Measurements from ENCODE around the gene COMT. TPM values are rescaled to one million over a fixed set of nuclear protein-coding genes. Genes with fewer than 3 reads are reported as not detected.
"Not testable (repeated sequence)": the region's sequence is repeated elsewhere in the genome, so short reads cannot be mapped to it uniquely, and the experiment has no call there.

Gene COMT
- total RNA-seq, 1 experiment from 2014 or later: 290 TPM

DNA sequence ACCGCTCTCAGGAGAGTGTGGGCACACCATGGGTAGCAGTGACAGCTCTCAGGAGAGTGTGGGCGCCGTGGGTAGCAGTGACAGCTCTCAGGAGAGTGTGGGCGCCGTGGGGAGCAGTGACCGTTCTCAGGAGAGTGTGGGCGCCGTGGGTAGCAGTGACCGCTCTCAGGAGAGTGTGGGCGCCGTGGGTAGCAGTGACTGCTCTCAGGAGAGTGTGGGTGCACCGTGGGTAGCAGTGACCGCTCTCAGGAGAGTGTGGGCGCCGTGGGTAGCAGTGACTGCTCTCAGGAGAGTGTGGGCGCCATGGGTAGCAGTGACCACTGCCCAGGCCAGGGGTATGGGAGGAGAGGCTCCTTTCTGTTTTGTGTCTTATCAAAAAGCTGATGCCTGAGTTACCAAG is 33.7 kb upstream of the COMT start:
- DNase-seq (ENCODE audit: low read depth): not testable (repeated sequence)

DNA sequence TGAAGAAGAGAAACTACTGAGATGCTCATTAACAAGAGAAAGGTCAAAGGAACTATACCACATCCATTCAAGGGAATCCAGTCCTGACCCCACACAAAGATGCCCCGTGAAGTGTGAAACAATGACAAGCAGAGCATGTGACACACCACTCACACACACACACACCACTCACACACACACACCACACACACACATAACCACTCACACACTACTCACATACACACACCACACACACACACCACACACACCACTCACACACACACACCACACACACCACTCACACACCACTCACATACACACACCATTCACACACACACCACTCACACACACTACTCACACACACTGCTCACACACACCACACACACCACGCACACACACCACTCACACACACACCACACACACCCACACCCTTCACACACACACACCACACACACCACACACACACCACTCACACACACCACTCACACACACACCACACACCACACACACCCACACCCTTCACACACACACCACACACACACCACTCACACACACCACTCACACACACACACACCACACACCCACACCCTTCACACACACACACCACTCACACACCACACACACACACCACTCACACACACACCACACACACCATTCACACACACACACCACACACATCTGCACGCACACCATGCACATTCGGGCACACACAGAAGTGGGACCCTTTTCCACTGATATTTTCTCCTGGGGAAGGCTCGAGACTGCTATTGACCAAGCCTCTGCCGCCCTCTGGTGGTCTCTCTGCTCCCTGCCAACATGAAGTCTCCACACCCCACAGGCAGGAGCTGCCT is 32.0 kb upstream of the COMT start:
- DNase-seq (ENCODE audit: low read depth): peak; percentile 73

DNA sequence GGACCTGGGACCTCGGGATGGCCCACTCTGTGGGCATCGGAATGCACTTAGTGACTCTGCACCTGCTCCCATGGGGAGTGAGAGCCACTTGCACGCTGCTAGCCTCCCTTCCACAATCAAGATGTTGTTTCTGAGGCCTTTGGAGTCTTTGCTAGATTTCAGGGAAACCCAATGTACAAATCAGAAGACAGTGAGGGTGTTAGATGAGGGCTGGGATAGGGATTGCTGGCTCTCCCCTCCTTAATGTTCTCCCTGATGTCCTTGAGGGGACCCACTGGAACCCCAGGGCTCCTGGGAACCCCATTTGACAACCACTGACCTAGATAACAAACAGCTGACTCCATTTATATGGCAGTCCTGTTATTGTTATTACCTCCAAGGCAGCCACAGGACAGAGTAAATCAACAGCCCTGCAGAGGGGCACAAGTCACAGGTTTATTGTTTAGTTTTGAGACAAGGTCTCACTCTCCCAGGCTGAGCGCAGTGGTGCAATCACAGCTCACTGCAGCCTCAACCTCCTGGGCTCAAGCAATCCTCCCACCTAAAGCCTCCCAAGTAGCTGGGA is 31.3 kb upstream of the COMT start:
- no peak for DNase-seq (ENCODE audit: low read depth)

DNA sequence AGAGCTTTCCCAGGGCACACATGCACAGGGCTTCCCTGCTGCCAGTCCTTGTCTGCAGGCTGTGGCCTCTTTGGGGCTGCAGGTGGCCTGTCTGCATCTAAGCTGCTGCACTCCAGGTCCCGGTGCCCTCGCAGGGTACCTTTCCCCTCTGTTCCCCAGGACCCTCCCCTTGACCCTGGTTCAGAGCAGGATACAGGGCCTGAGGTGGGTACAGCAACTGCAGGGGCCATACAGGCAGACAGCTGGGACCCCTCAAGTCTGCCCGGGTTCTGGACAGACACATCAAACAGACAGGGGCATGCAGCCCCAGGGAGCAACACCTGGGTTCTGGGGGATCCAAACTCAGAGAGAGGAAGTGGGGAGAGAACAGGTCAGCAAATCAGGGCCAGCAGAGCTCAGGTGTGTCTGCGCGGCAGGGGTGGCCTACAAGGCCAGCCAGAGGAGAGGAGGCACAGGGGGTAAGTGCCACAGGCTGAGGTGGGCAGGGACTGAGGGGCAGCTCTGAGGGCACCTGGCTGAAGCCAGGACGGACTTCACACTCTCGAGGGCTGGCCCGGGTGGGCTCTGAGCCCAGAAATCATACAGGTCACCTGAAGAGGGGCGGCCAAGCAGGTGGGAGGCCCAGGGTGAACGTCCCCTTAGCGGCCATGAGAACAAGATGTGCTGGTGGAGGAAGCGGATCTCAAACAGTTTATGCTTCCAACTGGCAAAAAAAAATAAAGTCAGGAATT is 29.9 kb upstream of the COMT start:
- no peak for DNase-seq (ENCODE audit: low read depth)

DNA sequence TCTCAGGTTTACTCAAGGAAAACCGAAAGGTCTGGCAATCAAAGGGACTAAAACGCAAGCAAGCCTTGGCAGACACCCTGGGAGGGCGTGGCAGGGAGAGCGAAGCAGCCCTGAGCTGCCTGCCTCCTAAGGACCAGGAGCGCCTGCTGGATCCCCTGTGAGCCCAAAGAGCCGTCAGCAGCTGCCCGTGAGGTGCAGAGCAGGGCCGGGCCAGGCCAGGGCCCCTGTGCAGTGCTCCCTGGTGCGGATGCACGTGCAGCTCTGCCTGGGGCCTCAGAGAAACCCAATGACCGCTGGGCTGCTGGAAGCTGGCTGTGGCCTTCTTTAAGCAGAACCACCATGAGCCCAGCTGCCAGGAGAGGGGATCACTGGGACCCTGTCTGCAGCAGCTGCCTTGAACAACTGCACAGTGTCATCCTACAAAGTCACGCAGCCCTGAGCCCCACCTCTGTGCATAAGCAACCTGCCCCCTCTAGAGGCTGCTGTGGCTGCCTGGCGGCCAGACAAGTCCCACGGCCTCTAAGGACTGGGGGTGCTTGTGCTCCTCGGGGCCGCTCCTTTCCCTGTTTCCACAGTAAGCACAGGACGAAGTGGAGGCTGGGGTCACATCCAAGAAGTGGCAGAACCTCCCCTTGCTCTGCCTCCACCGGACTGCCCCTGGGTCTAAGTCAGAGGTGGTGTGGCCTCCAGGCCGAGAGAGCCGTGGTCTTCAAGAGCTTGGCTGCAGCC is 29.1 kb upstream of the COMT start:
- peak; percentile 34 for DNase-seq (ENCODE audit: low read depth)

DNA sequence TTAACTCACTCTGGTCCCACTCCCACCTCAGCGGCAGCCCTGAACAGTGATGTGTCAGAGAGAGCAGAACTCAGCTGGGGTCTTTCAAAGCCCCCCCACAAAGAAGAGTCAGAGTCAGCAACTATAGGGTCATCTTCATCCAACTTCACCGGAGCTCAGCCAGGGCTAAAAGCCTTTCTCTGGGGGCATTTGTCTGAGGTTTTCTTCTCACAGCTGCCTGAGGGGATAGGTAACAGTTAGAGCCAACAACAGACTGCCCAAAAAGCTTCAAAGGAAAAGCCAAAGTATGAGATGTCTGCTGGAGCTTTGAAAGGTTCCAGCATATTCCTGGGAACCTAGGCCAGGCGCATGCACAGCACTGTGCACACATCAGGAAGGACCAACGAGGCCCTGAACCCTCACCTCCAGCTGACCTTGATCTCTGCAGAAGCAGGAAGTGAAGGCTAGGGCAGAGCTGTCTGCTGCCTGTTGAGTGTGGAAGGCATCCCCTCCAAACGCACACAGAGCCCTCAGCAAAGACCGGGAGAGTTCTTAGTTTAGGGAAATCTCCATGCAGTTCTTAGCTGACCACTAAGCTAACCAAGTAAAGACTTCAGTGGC is 28.1 kb upstream of the COMT start:
- no peak for DNase-seq (ENCODE audit: low read depth)

DNA sequence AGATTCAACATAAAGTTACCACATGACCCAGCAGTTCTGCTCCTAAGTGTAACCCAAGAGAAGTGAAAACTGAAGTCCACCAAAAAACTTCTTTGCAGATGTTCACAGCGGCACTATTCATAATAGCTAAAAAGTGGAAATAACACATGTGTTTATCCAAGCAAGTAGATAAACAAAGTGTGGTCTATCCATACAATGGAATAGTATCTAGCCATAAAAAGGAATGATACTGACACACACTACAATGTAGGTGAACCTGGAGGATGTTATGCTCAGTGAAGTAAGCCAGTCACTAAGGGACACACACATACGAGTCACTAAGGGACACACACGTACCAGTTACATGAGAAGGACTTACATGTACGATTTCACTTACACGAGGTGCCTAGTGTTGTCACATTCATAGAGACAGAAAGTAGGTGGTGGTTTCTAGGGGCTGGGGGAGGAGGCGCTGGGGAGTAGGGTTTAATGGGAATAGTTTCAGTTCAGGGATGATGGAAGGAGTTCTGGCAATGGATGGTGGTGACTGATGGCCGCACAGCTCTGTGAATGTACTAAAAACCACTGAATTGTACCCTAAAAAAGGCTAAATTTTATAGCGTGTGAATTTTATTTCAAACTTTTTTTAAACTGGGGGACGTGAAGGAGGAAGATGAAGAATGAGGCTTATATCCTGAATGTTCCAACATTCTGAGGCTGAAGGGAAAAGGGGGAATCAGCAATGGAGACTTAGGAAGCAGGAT is 27.2 kb upstream of the COMT start:
- DNase-seq (ENCODE audit: low read depth): no peak

DNA sequence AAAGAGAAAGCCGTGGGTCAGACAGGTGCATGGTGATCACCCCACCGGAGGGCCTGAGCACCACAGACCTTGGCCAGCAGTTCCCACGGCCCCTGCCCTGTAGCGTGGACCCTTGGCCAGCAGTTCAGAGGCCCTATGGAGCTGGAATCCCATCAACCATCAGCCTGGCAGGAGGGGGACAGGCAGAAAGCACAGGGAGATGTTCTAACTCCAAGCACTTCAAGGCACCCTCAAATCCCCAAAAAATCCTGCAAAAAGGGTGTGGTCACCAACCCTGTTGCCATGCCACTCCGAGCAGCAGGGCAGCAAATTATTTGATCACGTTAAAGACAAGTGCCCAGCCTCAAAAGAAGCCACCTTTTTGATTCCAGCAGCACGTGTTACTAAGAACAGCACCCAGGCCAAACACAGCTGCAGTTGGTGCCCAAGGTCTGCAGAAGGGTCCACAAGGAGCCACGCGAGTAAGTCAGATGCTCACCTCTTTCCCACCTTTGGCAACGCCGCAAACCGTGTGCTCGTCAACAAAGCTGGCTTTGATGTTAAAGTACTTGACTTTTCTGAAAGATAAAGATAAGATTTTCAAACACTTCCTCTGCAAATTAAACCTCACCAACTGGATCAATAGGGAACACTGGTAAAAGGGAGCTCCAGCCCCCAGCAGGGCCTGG is 26.2 kb upstream of the COMT start:
- DNase-seq (ENCODE audit: low read depth): no peak

DNA sequence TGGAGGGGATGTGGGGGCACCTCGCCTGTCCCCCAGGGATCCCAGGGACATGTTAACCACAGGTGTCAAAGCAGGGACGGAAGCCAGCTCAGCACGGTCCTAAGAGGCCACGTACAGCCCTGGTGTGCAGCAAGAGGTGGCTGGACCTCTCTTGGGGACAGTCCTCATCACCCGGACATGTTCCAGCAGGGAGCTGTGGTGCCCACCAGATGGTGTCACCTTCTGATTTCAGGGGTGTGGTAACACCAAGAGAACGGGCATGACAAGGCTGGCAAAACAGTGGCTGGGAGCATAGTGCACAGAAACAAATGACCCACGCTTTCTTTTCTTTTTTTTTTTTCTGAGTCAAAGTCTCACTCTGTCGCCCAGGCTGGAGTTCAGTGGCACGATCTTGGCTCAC is 25.6 kb upstream of the COMT start:
- no peak for DNase-seq (ENCODE audit: low read depth)

DNA sequence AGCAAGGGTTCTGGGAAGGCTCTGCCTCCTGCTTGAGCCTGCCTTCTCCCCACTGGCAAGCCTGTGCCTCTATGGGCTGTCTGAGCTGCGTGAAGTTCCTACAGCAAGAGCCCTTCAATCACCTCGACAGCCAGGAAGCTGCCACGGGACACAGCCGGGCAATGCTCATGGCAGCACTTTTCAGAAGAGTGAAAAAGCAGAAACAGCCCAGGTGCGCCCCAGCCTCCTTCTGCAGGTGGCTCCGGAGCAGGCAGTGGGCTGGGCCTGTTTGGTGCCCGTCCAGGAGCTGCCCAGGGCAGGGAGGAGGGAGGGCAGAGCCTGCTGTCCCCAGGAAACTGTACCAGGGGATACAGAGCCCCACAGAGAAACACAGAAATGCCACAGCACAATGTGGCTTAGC is 24.6 kb upstream of the COMT start:
- no peak for DNase-seq (ENCODE audit: low read depth)

DNA sequence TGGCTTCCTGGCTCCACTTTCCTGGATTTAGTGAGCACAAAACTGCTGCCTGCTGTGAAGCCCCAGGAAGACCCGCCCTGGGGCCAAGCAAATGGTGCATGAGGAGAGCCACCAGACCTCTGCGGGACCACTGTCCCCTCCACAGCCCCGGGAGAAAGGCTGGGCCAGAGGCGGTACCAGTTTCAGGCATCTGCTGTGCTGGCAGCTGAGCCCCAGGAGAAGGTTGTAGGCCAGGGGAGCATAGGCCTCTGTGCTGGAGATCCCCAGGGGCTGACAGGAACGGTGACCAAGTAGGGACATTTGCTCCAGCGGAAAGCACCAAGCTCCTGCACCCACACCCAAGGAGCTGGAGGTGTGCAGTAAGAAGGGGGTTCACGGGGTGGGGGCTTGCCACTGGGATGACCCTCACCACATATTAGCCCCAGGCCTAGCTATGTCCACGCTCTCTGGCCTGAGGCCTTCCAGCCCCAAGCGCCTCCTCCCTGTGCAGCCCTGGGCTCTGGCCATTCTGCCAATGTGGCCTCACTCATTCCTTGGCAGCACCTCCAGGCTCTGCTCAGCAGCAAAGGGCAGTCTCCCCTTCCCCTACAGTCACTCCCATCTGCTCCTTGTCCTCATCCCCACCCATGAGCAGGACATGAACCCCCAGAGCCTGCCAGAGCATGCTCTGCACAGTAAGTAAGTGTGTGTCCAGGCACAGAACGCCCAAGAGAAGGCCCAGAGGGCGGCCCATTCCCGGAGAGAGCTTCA is 24.0 kb upstream of the COMT start:
- no peak for DNase-seq (ENCODE audit: low read depth)

DNA sequence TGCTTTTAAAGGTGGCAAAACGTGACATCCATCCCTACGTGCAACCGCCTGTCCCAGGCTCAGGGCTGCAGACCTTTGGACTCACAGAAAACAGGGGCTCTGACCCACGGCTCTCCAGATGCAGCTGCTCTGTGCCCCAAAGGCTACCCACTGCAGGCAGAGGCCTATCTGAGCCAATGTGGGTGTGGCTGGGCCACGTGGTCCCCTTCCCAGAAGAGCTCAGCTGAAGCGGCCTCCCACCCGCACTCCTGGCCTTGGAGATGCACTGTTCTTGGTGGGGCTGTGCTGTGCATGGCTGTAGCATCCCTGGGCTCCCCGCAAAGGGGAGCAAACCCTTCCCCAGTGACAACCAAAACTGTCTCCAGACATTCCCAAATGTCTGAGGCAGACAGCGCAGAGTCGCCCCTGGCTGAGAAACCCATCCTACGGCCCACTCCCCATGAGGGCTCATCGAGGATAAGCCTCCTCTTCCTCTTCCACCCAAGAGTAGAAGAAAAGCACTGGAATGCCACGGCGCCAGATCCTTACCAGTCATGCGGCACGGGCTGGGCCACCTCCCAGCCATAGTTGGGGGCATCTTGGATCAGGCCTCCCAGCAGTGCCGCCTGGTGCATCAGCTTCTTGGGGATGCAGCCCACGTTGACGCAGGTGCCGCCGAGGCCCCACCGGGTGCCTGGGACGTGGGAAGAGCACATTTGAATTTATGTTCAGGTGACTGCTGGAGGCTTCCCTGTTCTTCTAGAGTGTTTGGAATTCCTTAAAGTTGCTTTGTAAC is 23.1 kb upstream of the COMT start:
- DNase-seq (ENCODE audit: low read depth): no peak

DNA sequence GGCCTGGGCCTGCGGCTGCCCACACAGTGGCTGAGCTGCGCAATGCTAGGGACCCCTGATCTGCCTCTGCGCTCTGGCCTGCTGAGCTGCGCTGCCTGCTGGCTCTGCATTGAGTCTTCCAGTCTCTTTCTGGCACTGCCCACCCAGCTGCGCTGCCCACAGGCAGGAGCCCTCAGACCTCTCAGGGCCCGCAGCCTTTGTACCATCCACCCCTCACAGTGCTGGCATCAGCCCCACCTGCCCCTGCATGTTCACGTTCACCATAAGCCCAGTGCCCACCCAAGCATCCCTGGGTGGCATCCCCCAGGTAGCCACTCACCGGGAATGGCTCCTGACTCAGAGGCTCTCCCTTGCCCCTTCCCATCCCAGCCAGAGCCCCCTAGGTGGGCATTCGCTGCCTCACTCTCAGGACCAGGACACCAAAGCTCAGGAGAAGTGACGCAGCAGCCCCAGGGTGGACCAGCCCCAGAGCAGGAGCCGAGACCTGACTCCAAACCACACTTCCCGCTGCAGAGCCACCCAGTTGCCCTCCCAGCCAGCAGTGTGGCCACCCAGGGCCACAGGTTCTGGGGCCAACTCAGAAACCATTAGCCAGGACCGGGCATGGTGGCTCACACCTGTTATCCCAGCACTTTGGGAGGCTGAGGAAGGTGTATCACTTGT is 21.7 kb upstream of the COMT start:
- no peak for DNase-seq (ENCODE audit: low read depth)

DNA sequence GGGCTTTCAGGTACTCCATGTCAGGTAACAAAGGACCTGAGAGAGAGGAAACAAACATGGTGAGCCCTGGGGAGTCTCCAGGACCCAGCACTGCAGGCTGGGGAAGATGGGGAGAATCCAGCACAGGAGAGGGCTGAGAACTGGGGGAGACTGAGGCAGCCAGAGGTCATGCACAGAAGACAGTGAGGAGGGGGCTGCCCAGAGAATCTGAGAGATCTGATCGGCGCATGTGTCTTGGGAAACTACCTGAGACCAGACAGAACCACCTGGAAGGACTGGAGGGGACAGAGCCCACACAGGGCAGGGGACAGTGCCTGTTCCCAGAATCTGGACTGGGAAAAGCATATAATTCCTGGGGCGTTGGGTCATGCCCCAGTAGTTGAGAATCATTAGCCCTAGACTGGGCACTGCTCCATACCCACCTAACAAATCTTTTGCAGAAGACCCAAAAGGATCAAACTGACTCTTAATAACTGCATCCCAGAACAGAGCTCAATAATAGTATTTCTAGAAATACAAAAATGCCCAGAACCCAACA is 20.0 kb upstream of the COMT start:
- no peak for DNase-seq (ENCODE audit: low read depth)

DNA sequence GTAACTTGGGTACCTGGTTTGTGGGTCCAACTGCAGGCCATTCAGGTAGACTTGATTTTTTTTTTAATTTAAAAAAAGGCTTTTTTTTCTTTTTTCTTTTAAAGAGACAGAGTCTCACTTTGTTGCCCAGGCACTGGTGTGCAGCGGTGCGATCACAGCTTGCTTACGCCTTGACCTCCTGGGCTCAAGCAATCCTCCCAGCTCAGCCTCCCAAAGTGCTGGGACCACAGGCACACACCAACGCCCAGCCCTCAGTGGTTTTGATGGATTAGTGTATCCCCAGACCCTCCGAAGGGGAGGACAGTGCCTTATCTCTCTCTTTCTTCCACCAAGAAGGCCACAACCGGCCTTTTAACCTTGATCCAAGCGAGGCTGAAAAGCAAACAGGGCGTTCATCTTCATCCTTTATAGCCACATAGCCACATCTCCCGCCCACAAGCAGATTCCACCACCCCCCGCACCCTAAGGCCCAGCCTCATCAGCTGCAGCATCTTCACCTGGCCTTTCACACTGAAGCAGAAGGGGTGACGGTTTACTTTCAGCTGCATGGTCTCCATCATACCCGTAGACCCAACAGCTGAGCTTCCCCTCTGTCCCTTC is 17.6 kb upstream of the COMT start:
- no peak for DNase-seq (ENCODE audit: low read depth)

DNA sequence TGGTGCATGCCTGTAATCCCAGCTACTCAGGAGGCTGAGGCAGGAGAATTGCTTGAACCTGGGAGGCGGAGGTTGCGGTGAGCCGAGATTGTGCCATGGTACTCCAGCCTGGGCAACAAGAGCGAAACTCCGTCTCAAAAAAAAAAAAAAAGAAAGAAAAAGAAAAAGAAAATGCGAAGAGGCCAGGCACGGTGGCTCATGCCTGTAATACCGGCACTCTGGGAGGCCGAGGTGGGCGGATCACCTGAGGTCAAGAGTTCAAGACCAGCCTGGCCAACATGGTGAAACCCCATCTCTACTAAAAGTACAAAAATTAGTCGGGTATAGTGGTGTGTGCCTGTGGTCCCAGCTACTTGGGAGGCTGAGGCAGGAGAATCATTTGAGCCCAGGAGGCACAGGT is 15.5 kb upstream of the COMT start:
- not testable (repeated sequence) for DNase-seq (ENCODE audit: low read depth)

DNA sequence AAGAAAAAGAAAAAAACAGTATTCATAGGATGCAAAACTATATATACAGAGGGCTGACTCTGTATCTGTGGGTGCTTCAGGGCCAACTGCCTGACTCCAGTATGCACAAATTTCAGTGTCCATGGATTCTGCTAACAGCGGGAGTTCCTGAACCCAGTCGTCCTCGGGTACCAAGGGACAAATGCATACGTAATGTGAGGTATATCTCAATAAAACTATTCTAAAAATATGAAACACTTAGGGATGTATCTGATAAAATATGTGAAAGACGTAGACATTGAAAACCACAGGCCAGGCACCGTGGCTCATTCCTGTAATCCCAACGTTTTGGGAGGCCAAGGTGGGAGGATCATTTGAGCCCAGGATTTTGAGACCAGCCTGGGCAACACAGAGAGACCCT is 13.9 kb upstream of the COMT start:
- no peak for DNase-seq (ENCODE audit: low read depth)

DNA sequence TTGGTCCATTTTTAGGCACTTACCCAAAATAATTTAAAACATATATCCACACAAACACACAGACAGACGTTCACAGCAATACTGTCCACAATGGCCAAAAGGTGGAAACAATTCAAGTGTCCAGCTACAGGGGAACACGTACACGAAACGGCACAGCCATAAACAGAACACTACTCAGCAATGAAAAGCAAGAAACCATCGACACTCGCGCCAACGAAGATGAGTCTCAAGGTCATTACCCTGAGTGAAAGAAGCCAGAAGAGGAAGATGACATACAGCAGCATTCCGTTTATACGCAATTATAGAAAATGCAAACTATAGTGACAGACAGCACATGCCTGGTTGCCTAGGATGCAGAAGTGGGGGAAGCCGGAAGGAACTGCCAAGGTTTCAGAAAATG is 13.4 kb upstream of the COMT start:
- no peak for DNase-seq (ENCODE audit: low read depth)
